Vagina (tissue), 2 donors: ENCODE results near the gene LTF. TPM values are rescaled to one million over a fixed set of nuclear protein-coding genes. Genes with fewer than 3 reads are reported as not detected.
A peak's percentile ranks its signal among the peaks of the same experiment; 100 is the strongest.

Experiments used
- DNase-seq, 2 donors: peaks; one replicate each; pipeline ENCODE4 v3.0.0-alpha.2; 2017; ENCODE audit errors: extremely low spot score in 2 of 2
- H3K27ac ChIP-seq: fragments of 200-600 bp; sonication (generic); one replicate; pipeline ENCODE4 v1.5.1; 2019
- H3K27me3 ChIP-seq: fragments of 200-600 bp; sonication (generic); one replicate; pipeline ENCODE4 v1.5.1; 2019
- H3K36me3 ChIP-seq, 2 donors: fragments of 200-600 bp; sonication (generic); one replicate each; pipeline ENCODE4 v1.5.1; 2017 to 2019
- H3K4me1 ChIP-seq: fragments of 200-600 bp; sonication (generic); one replicate; pipeline ENCODE4 v1.5.1; 2019
- H3K4me3 ChIP-seq, 2 donors: fragments of 200-600 bp; sonication (generic); 1 replicate in 1 of 2; 2 replicates in 1 of 2; pipeline ENCODE4 v1.5.1; 2016 to 2019
- H3K9me3 ChIP-seq: fragments of 200-600 bp; sonication (generic); one replicate; pipeline ENCODE4 v1.5.1; 2019
- POLR2A ChIP-seq, 2 donors: fragments of 450-650 bp; IDR thresholded peaks; one replicate each; pipeline ENCODE4 v1.6.1; 2017; ENCODE audit warnings: antibody characterized with exemption in 2 of 2, mild to moderate bottlenecking in 2 of 2, moderate library complexity in 2 of 2
- POLR2AphosphoS5 ChIP-seq, 2 donors: sonication (generic); formaldehyde crosslinking; IDR thresholded peaks; one replicate each; pipeline ENCODE4 v1.9.0; 2017; ENCODE audit warnings: antibody characterized with exemption in 2 of 2, mild to moderate bottlenecking in 2 of 2, low read depth in 1 of 2; ENCODE audit not compliant: insufficient read depth in 1 of 2
- intact Hi-C: fragments of 100-400 bp; cut with DNase I; formaldehyde crosslinking; loops from one replicate; pipeline ENCODE4 v1.15.1; 2023
- total RNA-seq: library from RNA; depleted of rRNA; stranded (reverse); fragments of >200 nt; gene quantifications from one replicate; pipeline ENCODE4 v1.2.3, GENCODE V29; 2016
- TF ChIP-seq, protein P1 (sequence below), 3 experiments: fragments of 450-650 bp in 2 of 3; fragments of 200-600 bp in 1 of 3; sonication (generic) in 1 of 3; IDR thresholded peaks; one replicate each; pipeline ENCODE4 v1.5.1; 2017 to 2019; ENCODE audit warnings: antibody characterized with exemption in 3 of 3, mild to moderate bottlenecking in 2 of 3, moderate library complexity in 2 of 3

Gene LTF
- total RNA-seq, 1 donor from 2014 or later: not detected

DNA sequence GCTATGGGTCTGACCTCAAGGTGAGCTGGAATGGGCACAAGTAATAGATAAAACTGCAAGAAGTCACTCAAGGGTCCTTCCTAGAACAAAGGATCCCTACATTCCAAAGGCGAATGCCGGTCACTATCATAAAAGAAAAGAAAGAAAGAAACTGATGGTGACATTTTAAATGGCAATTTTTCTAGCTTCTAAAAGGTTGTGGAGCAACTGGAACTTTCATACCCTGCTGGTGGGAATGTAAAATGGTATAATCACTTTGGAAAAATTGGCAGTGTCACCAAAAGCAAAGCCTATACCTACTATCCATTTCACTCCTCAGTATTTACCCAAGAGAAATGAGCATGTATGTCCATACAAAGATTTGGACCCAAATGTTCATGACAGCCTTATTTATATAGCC is 53.4 kb downstream of the LTF start:
- Histone ChIP-seq H3K4me3 (no peak overlapping the region), H3K27ac (no peak overlapping the region), H3K36me3 (no peaks in the 10 kb centered on the region), H3K9me3 (no peaks in the 10 kb centered on the region), H3K27me3 (no peaks in the 10 kb centered on the region), H3K4me1 (peaks cover 23% of the 10 kb centered on the region)
- TF ChIP-seq POLR2AphosphoS5 (IDR thresholded peaks at IDR 0.05; ENCODE audit: insufficient read depth in 1 of 2, low read depth in 1 of 2) (no peak), POLR2A (IDR thresholded peaks at IDR 0.05) (no peak)
- TF ChIP-seq, protein P1, sequence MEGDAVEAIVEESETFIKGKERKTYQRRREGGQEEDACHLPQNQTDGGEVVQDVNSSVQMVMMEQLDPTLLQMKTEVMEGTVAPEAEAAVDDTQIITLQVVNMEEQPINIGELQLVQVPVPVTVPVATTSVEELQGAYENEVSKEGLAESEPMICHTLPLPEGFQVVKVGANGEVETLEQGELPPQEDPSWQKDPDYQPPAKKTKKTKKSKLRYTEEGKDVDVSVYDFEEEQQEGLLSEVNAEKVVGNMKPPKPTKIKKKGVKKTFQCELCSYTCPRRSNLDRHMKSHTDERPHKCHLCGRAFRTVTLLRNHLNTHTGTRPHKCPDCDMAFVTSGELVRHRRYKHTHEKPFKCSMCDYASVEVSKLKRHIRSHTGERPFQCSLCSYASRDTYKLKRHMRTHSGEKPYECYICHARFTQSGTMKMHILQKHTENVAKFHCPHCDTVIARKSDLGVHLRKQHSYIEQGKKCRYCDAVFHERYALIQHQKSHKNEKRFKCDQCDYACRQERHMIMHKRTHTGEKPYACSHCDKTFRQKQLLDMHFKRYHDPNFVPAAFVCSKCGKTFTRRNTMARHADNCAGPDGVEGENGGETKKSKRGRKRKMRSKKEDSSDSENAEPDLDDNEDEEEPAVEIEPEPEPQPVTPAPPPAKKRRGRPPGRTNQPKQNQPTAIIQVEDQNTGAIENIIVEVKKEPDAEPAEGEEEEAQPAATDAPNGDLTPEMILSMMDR (IDR thresholded peaks at IDR 0.05): no peak
- intact Hi-C loops: no loop called here
- no peak for DNase-seq

DNA sequence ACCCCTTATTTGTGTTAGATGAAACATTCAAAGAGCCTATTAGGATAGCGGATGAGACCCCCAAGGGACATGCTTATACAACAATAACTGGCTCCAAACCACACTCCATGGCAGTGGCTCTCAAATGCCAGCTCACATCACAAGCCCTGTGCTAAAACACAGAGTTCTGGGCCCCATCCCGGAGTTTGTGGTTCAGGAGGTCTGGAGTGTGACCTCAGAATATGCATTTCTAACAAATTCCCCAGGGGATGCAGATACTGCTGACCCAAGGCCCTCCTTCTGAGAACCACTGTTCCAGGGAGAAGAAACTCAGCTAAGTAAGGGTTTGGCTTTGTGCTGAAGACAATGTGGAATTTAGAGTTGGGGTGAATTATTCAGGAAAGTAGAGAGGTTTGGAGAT is 54.0 kb downstream of the LTF start:
- intact Hi-C loops: no loop called here
- no peaks in the 10 kb centered on the region for H3K36me3 ChIP-seq
- no peak overlapping the region for H3K27ac ChIP-seq
- H3K27me3 ChIP-seq: no peaks in the 10 kb centered on the region
- no peaks in the 10 kb centered on the region for H3K9me3 ChIP-seq
- no peak overlapping the region for H3K4me3 ChIP-seq
- TF ChIP-seq POLR2AphosphoS5 (IDR thresholded peaks at IDR 0.05; ENCODE audit: insufficient read depth in 1 of 2, low read depth in 1 of 2): no peak
- no peak for TF ChIP-seq POLR2A (IDR thresholded peaks at IDR 0.05)
- TF ChIP-seq, protein P1 (IDR thresholded peaks at IDR 0.05): no peak
- no peak for DNase-seq
- H3K4me1 ChIP-seq: peaks cover 29% of the 10 kb centered on the region

DNA sequence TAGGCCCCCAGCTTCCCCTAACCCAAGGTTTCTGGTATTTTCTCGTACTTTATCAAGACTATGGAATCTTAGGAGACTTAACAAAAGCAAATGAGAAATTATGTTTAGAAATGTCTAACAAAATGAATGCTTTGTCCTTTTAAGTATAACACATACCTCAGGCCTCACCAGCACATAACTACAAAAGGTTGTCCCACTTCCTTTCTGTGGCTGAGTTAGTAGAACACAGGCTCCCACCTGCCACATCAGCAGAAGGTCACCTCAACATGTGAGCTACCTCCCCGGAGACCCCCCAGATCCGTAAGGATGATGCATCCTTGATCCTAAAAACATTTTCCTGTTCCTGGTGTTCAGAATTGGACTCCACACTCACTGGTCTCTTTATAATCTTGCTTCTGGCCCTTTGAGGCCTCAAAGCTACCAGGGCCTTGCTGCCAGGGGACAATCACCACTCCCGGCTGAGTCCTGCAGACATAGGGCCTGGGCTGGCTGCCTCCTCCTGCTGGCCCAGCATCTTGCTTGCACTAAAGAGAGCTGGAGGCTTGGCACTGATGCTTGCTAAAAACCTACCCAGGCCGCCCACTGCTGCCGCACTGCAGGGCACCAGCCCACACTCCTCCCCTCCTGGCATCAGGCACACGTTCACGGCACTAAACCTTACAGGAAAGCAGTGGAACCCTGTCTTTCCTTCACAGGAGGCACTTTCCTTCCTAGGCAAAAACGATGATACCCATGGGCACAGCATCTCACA is 54.8 kb downstream of the LTF start:
- Histone ChIP-seq H3K9me3 (no peaks in the 10 kb centered on the region), H3K36me3 (no peaks in the 10 kb centered on the region), H3K27me3 (no peaks in the 10 kb centered on the region), H3K4me3 (no peak overlapping the region), H3K27ac (no peak overlapping the region), H3K4me1 (peaks cover 37% of the 10 kb centered on the region)
- no peak for DNase-seq
- intact Hi-C loops: no loop called here
- TF ChIP-seq POLR2A (IDR thresholded peaks at IDR 0.05): no peak

DNA sequence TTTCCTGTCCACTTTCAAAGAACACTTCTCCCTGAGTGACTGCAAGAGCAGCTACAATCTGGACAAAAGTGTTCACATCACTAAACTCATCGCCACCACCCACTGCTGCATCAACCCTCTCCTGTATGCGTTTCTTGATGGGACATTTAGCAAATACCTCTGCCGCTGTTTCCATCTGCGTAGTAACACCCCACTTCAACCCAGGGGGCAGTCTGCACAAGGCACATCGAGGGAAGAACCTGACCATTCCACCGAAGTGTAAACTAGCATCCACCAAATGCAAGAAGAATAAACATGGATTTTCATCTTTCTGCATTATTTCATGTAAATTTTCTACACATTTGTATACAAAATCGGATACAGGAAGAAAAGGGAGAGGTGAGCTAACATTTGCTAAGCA is 55.9 kb downstream of the LTF start:
- peaks cover 41% of the 10 kb centered on the region for H3K4me1 ChIP-seq
- no peaks in the 10 kb centered on the region for H3K27me3 ChIP-seq
- TF ChIP-seq POLR2AphosphoS5 (IDR thresholded peaks at IDR 0.05; ENCODE audit: insufficient read depth in 1 of 2, low read depth in 1 of 2) (no peak), POLR2A (IDR thresholded peaks at IDR 0.05) (no peak)
- TF ChIP-seq, protein P1 (IDR thresholded peaks at IDR 0.05): no peak
- H3K36me3 ChIP-seq: no peaks in the 10 kb centered on the region
- no peaks in the 10 kb centered on the region for H3K9me3 ChIP-seq
- intact Hi-C loops: no loop called here
- no peak for DNase-seq
- H3K4me3 ChIP-seq: no peak overlapping the region
- no peak overlapping the region for H3K27ac ChIP-seq

DNA sequence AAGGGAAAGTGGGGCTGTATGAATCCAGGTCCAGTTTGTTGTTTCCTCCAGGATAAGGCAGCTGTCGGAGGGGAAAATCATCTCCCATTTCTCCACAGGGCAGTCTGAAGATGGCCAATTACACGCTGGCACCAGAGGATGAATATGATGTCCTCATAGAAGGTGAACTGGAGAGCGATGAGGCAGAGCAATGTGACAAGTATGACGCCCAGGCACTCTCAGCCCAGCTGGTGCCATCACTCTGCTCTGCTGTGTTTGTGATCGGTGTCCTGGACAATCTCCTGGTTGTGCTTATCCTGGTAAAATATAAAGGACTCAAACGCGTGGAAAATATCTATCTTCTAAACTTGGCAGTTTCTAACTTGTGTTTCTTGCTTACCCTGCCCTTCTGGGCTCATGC is 56.7 kb downstream of the LTF start:
- no peak for TF ChIP-seq POLR2A (IDR thresholded peaks at IDR 0.05)
- intact Hi-C loops: no loop called here

DNA sequence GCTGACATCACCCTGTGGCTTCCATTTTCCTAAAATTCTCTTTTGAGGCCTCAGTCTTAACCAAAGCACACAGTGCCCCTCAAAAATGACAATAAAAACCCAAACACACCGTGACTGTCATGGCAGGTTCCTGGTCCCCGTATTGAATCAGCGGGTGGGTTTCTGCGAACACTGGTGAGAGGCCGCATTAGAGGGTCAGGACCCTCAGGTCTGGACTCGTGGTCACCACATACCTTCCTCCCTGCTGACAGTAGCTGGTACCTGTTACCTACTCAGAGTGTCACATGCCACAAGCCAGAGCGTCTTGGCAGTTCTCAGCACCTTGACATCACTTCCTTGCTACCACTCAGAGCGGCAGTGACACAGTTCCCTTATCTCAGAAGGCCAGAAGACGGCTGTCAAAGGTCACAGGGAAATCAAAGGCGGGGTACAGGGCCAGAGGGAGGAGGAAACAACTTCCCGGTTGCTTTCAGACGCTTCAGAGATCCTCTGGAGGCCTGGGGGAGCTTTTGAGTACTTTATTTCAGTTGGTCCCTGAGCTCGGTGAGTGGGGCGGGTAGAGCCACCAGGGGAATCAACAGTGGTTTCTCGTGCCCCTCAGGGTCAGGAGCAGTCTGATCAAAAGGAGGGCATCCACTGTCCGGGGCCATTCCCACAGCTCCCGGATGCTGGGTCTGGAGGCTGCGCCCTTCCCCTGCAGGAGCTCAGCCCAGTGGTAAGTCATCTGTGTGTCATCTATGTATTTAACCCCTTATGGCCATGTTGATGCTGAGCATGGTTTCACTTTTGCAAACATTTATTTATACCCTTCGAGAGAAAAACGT is 57.7 kb downstream of the LTF start, which contains the start of the genes CCR5AS and CCRL2:
Gene CCR5AS, minus strand, starts transcription at position 279 of the 824 bp plus-strand sequence.
Gene CCRL2, plus strand, starts transcription at position 472 of the 824 bp plus-strand sequence. CDS start 821 bp downstream, outside the sequence.
- DNase-seq: no peak
- Histone ChIP-seq H3K36me3 (no peaks in the 10 kb centered on the region), H3K27ac (peak within 1 kb of the TSS; percentile 83), H3K4me1 (peaks cover 41% of the 10 kb centered on the region), H3K4me3 (peak within 1 kb of the TSS; percentile 22 to 33), H3K27me3 (no peaks in the 10 kb centered on the region), H3K9me3 (no peaks in the 10 kb centered on the region)
- TF ChIP-seq POLR2A (IDR thresholded peaks at IDR 0.05) (no peak), POLR2AphosphoS5 (IDR thresholded peaks at IDR 0.05; ENCODE audit: insufficient read depth in 1 of 2, low read depth in 1 of 2) (peak; percentile 49 to 53)
- TF ChIP-seq, protein P1 (IDR thresholded peaks at IDR 0.05): no peak
- intact Hi-C loops: no loop called here

More for the DNA sequence above, 56.7 kb downstream of the LTF start:
- peak overlapping the region in 1 of 2 donors; percentile 22 for H3K4me3 ChIP-seq
- DNase-seq: no peak
- H3K9me3 ChIP-seq: no peaks in the 10 kb centered on the region
- H3K4me1 ChIP-seq: peaks cover 41% of the 10 kb centered on the region
- peak overlapping the region; percentile 83 for H3K27ac ChIP-seq
- H3K27me3 ChIP-seq: no peaks in the 10 kb centered on the region
- no peaks in the 10 kb centered on the region for H3K36me3 ChIP-seq
